ENCODE data around the gene MIGA2. TPM values are rescaled to one million over a fixed set of nuclear protein-coding genes. Genes with fewer than 3 reads are reported as not detected.

The MIGA2 gene
- total RNA-seq, 1 donor from 2014 or later = 10.8 TPM

- H3K4me3 ChIP-seq = no peak overlapping the region
- no peaks in the 10 kb centered on the region for H3K4me1 ChIP-seq
- TF ChIP-seq EZH2phosphoT487 (IDR thresholded peaks at IDR 0.05) = no peak
- no peak for TF ChIP-seq EZH2 (IDR thresholded peaks at IDR 0.05)
- TF ChIP-seq, protein P1, sequence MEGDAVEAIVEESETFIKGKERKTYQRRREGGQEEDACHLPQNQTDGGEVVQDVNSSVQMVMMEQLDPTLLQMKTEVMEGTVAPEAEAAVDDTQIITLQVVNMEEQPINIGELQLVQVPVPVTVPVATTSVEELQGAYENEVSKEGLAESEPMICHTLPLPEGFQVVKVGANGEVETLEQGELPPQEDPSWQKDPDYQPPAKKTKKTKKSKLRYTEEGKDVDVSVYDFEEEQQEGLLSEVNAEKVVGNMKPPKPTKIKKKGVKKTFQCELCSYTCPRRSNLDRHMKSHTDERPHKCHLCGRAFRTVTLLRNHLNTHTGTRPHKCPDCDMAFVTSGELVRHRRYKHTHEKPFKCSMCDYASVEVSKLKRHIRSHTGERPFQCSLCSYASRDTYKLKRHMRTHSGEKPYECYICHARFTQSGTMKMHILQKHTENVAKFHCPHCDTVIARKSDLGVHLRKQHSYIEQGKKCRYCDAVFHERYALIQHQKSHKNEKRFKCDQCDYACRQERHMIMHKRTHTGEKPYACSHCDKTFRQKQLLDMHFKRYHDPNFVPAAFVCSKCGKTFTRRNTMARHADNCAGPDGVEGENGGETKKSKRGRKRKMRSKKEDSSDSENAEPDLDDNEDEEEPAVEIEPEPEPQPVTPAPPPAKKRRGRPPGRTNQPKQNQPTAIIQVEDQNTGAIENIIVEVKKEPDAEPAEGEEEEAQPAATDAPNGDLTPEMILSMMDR (IDR thresholded peaks at IDR 0.05) = no peak
- H3K9ac ChIP-seq = no peak overlapping the region
- H3K79me2 ChIP-seq (ENCODE audit: low read depth) = no peaks in the 10 kb centered on the region
- H4K20me1 ChIP-seq (ENCODE audit: low read depth) = no peaks in the 10 kb centered on the region
- no peak overlapping the region for H3K4me2 ChIP-seq
- no peaks in the 10 kb centered on the region for H3K9me3 ChIP-seq (ENCODE audit: low read depth)
- Mint-ChIP-seq H3K27ac (no peak overlapping the region), H3K27me3 (ENCODE audit: insufficient read depth, low read depth) (peaks cover 7% of the 10 kb centered on the region), H3K4me3 (no peak overlapping the region), H3K36me3 (peaks cover 4% of the 10 kb centered on the region), H3K4me1 (peaks cover 4% of the 10 kb centered on the region), H3K9me3 (no peaks in the 10 kb centered on the region)
- H3K27ac ChIP-seq = no peak overlapping the region
- H2AFZ ChIP-seq (replicated peaks) = no peak overlapping the region
- no peaks in the 10 kb centered on the region for H3F3A ChIP-seq (ENCODE audit: low read depth)
- no peaks in the 10 kb centered on the region for H3K27me3 ChIP-seq
- DNase-seq (ENCODE audit: low spot score) = no peak
- no peaks in the 10 kb centered on the region for H3K36me3 ChIP-seq
These were observed 64.2 kb downstream of the MIGA2 start for GRCh38 chr9:129100383-129101169.

- H3K4me1 ChIP-seq = no peaks in the 10 kb centered on the region
- peak overlapping the region; percentile 35 for H3K27ac Mint-ChIP-seq
- H3K9me3 Mint-ChIP-seq = no peaks in the 10 kb centered on the region
- no peak for TF ChIP-seq EZH2 (IDR thresholded peaks at IDR 0.05)
- no peak for TF ChIP-seq EZH2phosphoT487 (IDR thresholded peaks at IDR 0.05)
- TF ChIP-seq, protein P1 (IDR thresholded peaks at IDR 0.05) = no peak
- H3K36me3 ChIP-seq = no peaks in the 10 kb centered on the region
- H3K4me1 Mint-ChIP-seq = peaks cover 4% of the 10 kb centered on the region
- H4K20me1 ChIP-seq (ENCODE audit: low read depth) = no peaks in the 10 kb centered on the region
- no peak for DNase-seq (ENCODE audit: low spot score)
- no peaks in the 10 kb centered on the region for H3K79me2 ChIP-seq (ENCODE audit: low read depth)
- H3K27me3 ChIP-seq = no peaks in the 10 kb centered on the region
- H3K4me2 ChIP-seq = no peak overlapping the region
- H3K9me3 ChIP-seq (ENCODE audit: low read depth) = no peaks in the 10 kb centered on the region
- no peak overlapping the region for H3K4me3 ChIP-seq
- no peaks in the 10 kb centered on the region for H3F3A ChIP-seq (ENCODE audit: low read depth)
- no peak overlapping the region for H3K4me3 Mint-ChIP-seq
- H3K9ac ChIP-seq = no peak overlapping the region
- no peak overlapping the region for H3K27ac ChIP-seq
- peaks cover 7% of the 10 kb centered on the region for H3K27me3 Mint-ChIP-seq (ENCODE audit: insufficient read depth, low read depth)
- peaks cover 4% of the 10 kb centered on the region for H3K36me3 Mint-ChIP-seq
- H2AFZ ChIP-seq (replicated peaks) = no peak overlapping the region
These were observed 64.9 kb downstream of the MIGA2 start for GRCh38 chr9:129101279-129101678.

DNA sequence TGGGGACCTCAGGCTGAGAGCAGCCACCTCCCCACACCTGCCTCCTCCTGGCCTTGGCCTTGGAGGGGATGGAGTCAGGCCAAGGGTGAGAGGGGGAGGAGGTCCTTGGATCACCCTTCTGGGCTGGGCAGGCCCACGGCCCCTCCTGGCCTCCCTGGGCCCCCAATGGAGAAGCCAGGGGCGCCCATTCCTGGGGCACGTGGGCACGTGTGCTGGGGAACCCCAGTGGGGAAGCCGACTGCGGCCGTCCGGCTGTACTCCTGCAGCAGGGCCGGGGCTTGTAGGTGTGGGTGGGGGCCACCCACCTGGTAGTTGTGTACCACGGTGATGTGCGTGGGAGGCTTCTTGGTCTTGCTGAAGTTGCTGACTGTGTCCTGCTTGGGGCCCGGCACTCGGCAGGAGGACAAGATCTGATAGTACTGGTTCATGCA lies 65.7 kb downstream of the MIGA2 start:
- H3K4me3 ChIP-seq = no peak overlapping the region
- no peaks in the 10 kb centered on the region for H3F3A ChIP-seq (ENCODE audit: low read depth)
- H3K9ac ChIP-seq = no peak overlapping the region
- no peaks in the 10 kb centered on the region for H4K20me1 ChIP-seq (ENCODE audit: low read depth)
- no peak overlapping the region for H3K27ac ChIP-seq
- no peak for DNase-seq (ENCODE audit: low spot score)
- no peak overlapping the region for H3K27ac Mint-ChIP-seq
- H3K79me2 ChIP-seq (ENCODE audit: low read depth) = no peaks in the 10 kb centered on the region
- H3K4me2 ChIP-seq = no peak overlapping the region
- TF ChIP-seq, protein P1 (IDR thresholded peaks at IDR 0.05) = no peak
- no peak for TF ChIP-seq EZH2phosphoT487 (IDR thresholded peaks at IDR 0.05)
- no peak for TF ChIP-seq EZH2 (IDR thresholded peaks at IDR 0.05)
- no peaks in the 10 kb centered on the region for H3K9me3 ChIP-seq (ENCODE audit: low read depth)
- H3K27me3 Mint-ChIP-seq (ENCODE audit: insufficient read depth, low read depth) = peaks cover 7% of the 10 kb centered on the region
- H3K36me3 ChIP-seq = no peaks in the 10 kb centered on the region
- H3K9me3 Mint-ChIP-seq = no peaks in the 10 kb centered on the region
- H3K27me3 ChIP-seq = no peaks in the 10 kb centered on the region
- H3K4me1 ChIP-seq = no peaks in the 10 kb centered on the region
- no peak overlapping the region for H2AFZ ChIP-seq (replicated peaks)
- H3K4me1 Mint-ChIP-seq = peaks cover 4% of the 10 kb centered on the region
- H3K4me3 Mint-ChIP-seq = no peak overlapping the region
- peaks cover 5% of the 10 kb centered on the region for H3K36me3 Mint-ChIP-seq
